Vagina (tissue), 2 donors: ENCODE results near the gene PRAMEF11. TPM values are rescaled to one million over a fixed set of nuclear protein-coding genes. Genes with fewer than 3 reads are reported as not detected.
"Not testable (repeated sequence)": the region's sequence is repeated elsewhere in the genome, so short reads cannot be mapped to it uniquely, and the experiment has no call there.

Experiments used
- DNase-seq, 2 donors: peaks; one replicate each; pipeline ENCODE4 v3.0.0-alpha.2; 2017; ENCODE audit errors: extremely low spot score in 2 of 2
- H3K27ac ChIP-seq: fragments of 200-600 bp; sonication (generic); one replicate; pipeline ENCODE4 v1.5.1; 2019
- H3K27me3 ChIP-seq: fragments of 200-600 bp; sonication (generic); one replicate; pipeline ENCODE4 v1.5.1; 2019
- H3K36me3 ChIP-seq, 2 donors: fragments of 200-600 bp; sonication (generic); one replicate each; pipeline ENCODE4 v1.5.1; 2017 to 2019
- H3K4me1 ChIP-seq: fragments of 200-600 bp; sonication (generic); one replicate; pipeline ENCODE4 v1.5.1; 2019
- H3K4me3 ChIP-seq, 2 donors: fragments of 200-600 bp; sonication (generic); 1 replicate in 1 of 2; 2 replicates in 1 of 2; pipeline ENCODE4 v1.5.1; 2016 to 2019
- H3K9me3 ChIP-seq: fragments of 200-600 bp; sonication (generic); one replicate; pipeline ENCODE4 v1.5.1; 2019
- CTCF ChIP-seq, 3 experiments: fragments of 450-650 bp in 2 of 3; fragments of 200-600 bp in 1 of 3; sonication (generic) in 1 of 3; IDR thresholded peaks; one replicate each; pipeline ENCODE4 v1.5.1; 2017 to 2019; ENCODE audit warnings: antibody characterized with exemption in 3 of 3, mild to moderate bottlenecking in 2 of 3, moderate library complexity in 2 of 3
- POLR2A ChIP-seq, 2 donors: fragments of 450-650 bp; IDR thresholded peaks; one replicate each; pipeline ENCODE4 v1.6.1; 2017; ENCODE audit warnings: antibody characterized with exemption in 2 of 2, mild to moderate bottlenecking in 2 of 2, moderate library complexity in 2 of 2
- POLR2AphosphoS5 ChIP-seq, 2 donors: sonication (generic); formaldehyde crosslinking; IDR thresholded peaks; one replicate each; pipeline ENCODE4 v1.9.0; 2017; ENCODE audit warnings: antibody characterized with exemption in 2 of 2, mild to moderate bottlenecking in 2 of 2, low read depth in 1 of 2; ENCODE audit not compliant: insufficient read depth in 1 of 2
- intact Hi-C: fragments of 100-400 bp; cut with DNase I; formaldehyde crosslinking; loops from one replicate; pipeline ENCODE4 v1.15.1; 2023
- total RNA-seq: library from RNA; depleted of rRNA; stranded (reverse); fragments of >200 nt; gene quantifications from one replicate; pipeline ENCODE4 v1.2.3, GENCODE V29; 2016

Gene PRAMEF11
- not detected for total RNA-seq

GRCh38 chr1:12831310-12831709, at the start of gene PRAMEF11:
TSS of gene PRAMEF11 (minus strand) at chr1:12831410. CDS start at chr1:12828789, 2,621 bp downstream.
- H3K4me3 ChIP-seq, DNase-seq, H3K9me3 ChIP-seq, H3K36me3 ChIP-seq, H3K4me1 ChIP-seq, H3K27ac ChIP-seq, H3K27me3 ChIP-seq, intact Hi-C loops: not testable (repeated sequence)

GRCh38 chr1:12878453-12878852, 47.2 kb upstream of the PRAMEF11 start:
- DNase-seq, result not testable (repeated sequence)

GRCh38 chr1:12863131-12863880, 32.1 kb upstream of the PRAMEF11 start:
- H3K9me3 ChIP-seq, DNase-seq: not testable (repeated sequence)

More at GRCh38 chr1:12878453-12878852, 47.2 kb upstream of the PRAMEF11 start:
- H3K36me3 ChIP-seq, H3K4me1 ChIP-seq, H3K27me3 ChIP-seq, H3K9me3 ChIP-seq, intact Hi-C loops, H3K4me3 ChIP-seq, H3K27ac ChIP-seq: not testable (repeated sequence)

GRCh38 chr1:12856786-12857185, 25.6 kb upstream of the PRAMEF11 start, which contains the start of gene PRAMEF2:
TSS of gene PRAMEF2 (plus strand) at chr1:12857086. CDS start at chr1:12859010, 1,924 bp downstream.
- H3K4me3 ChIP-seq, H3K27me3 ChIP-seq, DNase-seq, H3K36me3 ChIP-seq, H3K27ac ChIP-seq, H3K9me3 ChIP-seq, intact Hi-C loops, H3K4me1 ChIP-seq: not testable (repeated sequence)

More at GRCh38 chr1:12863131-12863880, 32.1 kb upstream of the PRAMEF11 start:
- H3K4me1 ChIP-seq, H3K36me3 ChIP-seq, intact Hi-C loops, H3K27ac ChIP-seq, H3K4me3 ChIP-seq, H3K27me3 ChIP-seq: not testable (repeated sequence)

GRCh38 chr1:12851779-12852178, 20.6 kb upstream of the PRAMEF11 start:
- Histone ChIP-seq H3K4me3 (no peak overlapping the region), H3K27me3 (no peaks in the 10 kb centered on the region), H3K36me3 (no peaks in the 10 kb centered on the region), H3K9me3 (no peaks in the 10 kb centered on the region), H3K4me1 (no peaks in the 10 kb centered on the region), H3K27ac (no peak overlapping the region)
- intact Hi-C loops, result no loop called here
- no peak for TF ChIP-seq POLR2A (IDR thresholded peaks at IDR 0.05)
- no peak for DNase-seq

GRCh38 chr1:12848620-12849019, 17.4 kb upstream of the PRAMEF11 start, which contains the start of gene HNRNPCL1:
TSS of gene HNRNPCL1 (minus strand) at chr1:12848720. CDS start at chr1:12848289, 431 bp downstream.
- H3K4me3 ChIP-seq, H3K9me3 ChIP-seq, H3K36me3 ChIP-seq, intact Hi-C loops, DNase-seq, H3K27me3 ChIP-seq, H3K4me1 ChIP-seq, H3K27ac ChIP-seq: not testable (repeated sequence)

GRCh38 chr1:12833251-12833650, 2.0 kb upstream of the PRAMEF11 start:
- intact Hi-C loops, H3K9me3 ChIP-seq, H3K4me3 ChIP-seq, H3K27me3 ChIP-seq, H3K4me1 ChIP-seq, DNase-seq, H3K36me3 ChIP-seq, H3K27ac ChIP-seq: not testable (repeated sequence)

GRCh38 chr1:12819061-12819460, 12.1 kb downstream of the PRAMEF11 start:
- H3K27ac ChIP-seq, H3K36me3 ChIP-seq, H3K27me3 ChIP-seq, DNase-seq, H3K4me1 ChIP-seq, H3K9me3 ChIP-seq, intact Hi-C loops, H3K4me3 ChIP-seq: not testable (repeated sequence)

- H3K4me3 ChIP-seq, result no peak overlapping the region
- H3K36me3 ChIP-seq, result no peaks in the 10 kb centered on the region
- no peak for DNase-seq
- H3K27ac ChIP-seq, result no peak overlapping the region
- TF ChIP-seq POLR2A (IDR thresholded peaks at IDR 0.05) (no peak), POLR2AphosphoS5 (IDR thresholded peaks at IDR 0.05; ENCODE audit: insufficient read depth in 1 of 2, low read depth in 1 of 2) (no peak), CTCF (IDR thresholded peaks at IDR 0.05) (no peak)
- no peaks in the 10 kb centered on the region for H3K4me1 ChIP-seq
- intact Hi-C loops, result no loop called here
- H3K9me3 ChIP-seq, result no peaks in the 10 kb centered on the region
- no peaks in the 10 kb centered on the region for H3K27me3 ChIP-seq
These were observed 19.8 kb downstream of the PRAMEF11 start for GRCh38 chr1:12811409-12811784.
